ENCODE results near the gene VSTM5.

DNA sequence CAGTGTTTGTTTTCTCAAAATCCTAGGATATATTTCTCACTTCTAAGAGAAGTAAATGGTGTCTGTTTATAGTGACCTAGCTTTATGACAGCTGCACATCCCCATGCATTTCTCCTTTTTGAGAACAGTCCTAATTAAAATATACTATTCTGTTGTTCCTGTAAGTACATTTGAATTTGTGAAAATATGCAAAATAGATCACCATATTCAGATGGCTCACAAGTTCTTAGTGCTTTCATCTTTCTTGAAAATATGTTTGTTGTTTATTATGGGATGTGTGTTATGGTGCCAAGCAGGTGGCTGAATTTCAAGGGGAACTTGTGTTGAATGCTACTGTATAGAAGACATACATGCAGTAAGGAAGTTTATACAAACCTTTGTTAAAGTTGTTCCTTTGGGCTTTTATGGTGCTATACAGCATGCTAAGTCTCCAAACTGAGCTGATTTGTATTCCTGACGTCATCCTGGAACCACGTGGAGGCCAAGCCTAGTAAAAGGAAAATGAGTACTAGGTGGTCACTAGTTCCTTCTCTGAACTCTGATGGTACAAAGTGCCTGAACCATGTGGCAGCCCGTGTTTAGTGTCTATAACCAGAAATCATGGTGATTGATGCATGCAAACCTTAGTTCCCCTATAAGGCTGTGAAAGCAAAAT, 7.8 kb upstream of the VSTM5 start:
- TF ChIP-seq, protein P1, sequence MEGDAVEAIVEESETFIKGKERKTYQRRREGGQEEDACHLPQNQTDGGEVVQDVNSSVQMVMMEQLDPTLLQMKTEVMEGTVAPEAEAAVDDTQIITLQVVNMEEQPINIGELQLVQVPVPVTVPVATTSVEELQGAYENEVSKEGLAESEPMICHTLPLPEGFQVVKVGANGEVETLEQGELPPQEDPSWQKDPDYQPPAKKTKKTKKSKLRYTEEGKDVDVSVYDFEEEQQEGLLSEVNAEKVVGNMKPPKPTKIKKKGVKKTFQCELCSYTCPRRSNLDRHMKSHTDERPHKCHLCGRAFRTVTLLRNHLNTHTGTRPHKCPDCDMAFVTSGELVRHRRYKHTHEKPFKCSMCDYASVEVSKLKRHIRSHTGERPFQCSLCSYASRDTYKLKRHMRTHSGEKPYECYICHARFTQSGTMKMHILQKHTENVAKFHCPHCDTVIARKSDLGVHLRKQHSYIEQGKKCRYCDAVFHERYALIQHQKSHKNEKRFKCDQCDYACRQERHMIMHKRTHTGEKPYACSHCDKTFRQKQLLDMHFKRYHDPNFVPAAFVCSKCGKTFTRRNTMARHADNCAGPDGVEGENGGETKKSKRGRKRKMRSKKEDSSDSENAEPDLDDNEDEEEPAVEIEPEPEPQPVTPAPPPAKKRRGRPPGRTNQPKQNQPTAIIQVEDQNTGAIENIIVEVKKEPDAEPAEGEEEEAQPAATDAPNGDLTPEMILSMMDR (IDR thresholded peaks at IDR 0.05), result no peak
- no peak for TF ChIP-seq ZFX (IDR thresholded peaks at IDR 0.05; ENCODE audit: borderline replicate concordance)

Data from 22Rv1 (cell line).